Left ventricle myocardium inferior (tissue), 1 donor: ENCODE results near the gene CASR. TPM values are rescaled to one million over a fixed set of nuclear protein-coding genes. Genes with fewer than 3 reads are reported as not detected.
"Not testable (repeated sequence)": the region's sequence is repeated elsewhere in the genome, so short reads cannot be mapped to it uniquely, and the experiment has no call there.

Experiments used
- DNase-seq: peaks from one replicate; pipeline ENCODE4 v3.0.0-alpha.2; 2020
- H3K27ac ChIP-seq: fragments of 200-600 bp; replicated peaks from 2 replicates; pipeline ENCODE4 v1.8.0; 2021
- H3K27me3 ChIP-seq: fragments of 200-600 bp; 2 replicates; pipeline ENCODE4 v1.8.0; 2021; ENCODE audit warnings: low read depth
- H3K36me3 ChIP-seq: fragments of 200-600 bp; 2 replicates; pipeline ENCODE4 v1.8.0; 2021
- H3K4me1 ChIP-seq: fragments of 200-600 bp; 2 replicates; pipeline ENCODE4 v1.8.0; 2021
- H3K4me3 ChIP-seq: fragments of 200-600 bp; 2 replicates; pipeline ENCODE4 v1.8.0; 2021; ENCODE audit warnings: mild to moderate bottlenecking, moderate library complexity
- H3K9me3 ChIP-seq: fragments of 200-600 bp; replicated peaks from 2 replicates; pipeline ENCODE4 v1.8.0; 2021
- intact Hi-C: fragments of 100-400 bp; cut with micrococcal nuclease; formaldehyde crosslinking; loops from one replicate; pipeline ENCODE4 v1.11.0; 2022
- total RNA-seq: library from RNA; stranded (reverse); fragmentation: NEBNext Ultra II Directional; extraction: Animal tissue kit (Norgen Biotek cat#: 25700); gene quantifications from one replicate; pipeline ENCODE4 v1.2.1, GENCODE V29; 2021
- TF ChIP-seq, protein P1 (sequence below): fragments of 200-600 bp; IDR thresholded peaks from 2 replicates; pipeline ENCODE4 v1.8.0; 2021; ENCODE audit warnings: antibody characterized with exemption, mild to moderate bottlenecking, borderline replicate concordance
- donor health status: DM: no; HTN: yes; CAD: no; lungs with severe emphysema.

CASR gene
- total RNA-seq, 1 donor from 2014 or later = not detected

DNA sequence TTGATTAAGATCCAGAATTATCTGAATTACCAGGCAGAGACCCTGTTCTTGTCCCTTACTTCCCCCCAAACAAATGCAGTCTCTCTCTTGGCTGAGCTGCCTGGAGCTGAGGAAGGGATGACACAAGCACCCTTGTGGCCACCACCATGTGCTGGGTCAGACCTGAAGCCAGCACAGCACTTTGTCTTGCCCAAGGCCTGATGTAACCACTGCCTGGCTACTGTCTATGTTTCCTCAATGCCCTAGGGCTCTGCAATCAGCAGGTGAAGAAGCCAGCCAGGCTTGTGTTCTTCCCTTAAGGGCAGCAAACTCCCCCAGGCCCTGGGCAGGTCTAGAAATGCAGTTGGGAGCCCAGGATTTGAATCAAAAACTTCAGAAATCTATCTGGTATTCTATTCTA, 15.8 kb upstream of the CASR start:
- no peak overlapping the region for H3K27ac ChIP-seq
- TF ChIP-seq, protein P1, sequence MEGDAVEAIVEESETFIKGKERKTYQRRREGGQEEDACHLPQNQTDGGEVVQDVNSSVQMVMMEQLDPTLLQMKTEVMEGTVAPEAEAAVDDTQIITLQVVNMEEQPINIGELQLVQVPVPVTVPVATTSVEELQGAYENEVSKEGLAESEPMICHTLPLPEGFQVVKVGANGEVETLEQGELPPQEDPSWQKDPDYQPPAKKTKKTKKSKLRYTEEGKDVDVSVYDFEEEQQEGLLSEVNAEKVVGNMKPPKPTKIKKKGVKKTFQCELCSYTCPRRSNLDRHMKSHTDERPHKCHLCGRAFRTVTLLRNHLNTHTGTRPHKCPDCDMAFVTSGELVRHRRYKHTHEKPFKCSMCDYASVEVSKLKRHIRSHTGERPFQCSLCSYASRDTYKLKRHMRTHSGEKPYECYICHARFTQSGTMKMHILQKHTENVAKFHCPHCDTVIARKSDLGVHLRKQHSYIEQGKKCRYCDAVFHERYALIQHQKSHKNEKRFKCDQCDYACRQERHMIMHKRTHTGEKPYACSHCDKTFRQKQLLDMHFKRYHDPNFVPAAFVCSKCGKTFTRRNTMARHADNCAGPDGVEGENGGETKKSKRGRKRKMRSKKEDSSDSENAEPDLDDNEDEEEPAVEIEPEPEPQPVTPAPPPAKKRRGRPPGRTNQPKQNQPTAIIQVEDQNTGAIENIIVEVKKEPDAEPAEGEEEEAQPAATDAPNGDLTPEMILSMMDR = no peak
- no peak overlapping the region for H3K4me3 ChIP-seq
- no peaks in the 10 kb centered on the region for H3K4me1 ChIP-seq
- H3K9me3 ChIP-seq = peaks cover 7% of the 10 kb centered on the region
- DNase-seq = no peak
- H3K27me3 ChIP-seq = no peaks in the 10 kb centered on the region
- intact Hi-C loops = no loop called here
- no peaks in the 10 kb centered on the region for H3K36me3 ChIP-seq

- H3K4me3 ChIP-seq = no peak overlapping the region
- no peak overlapping the region for H3K27ac ChIP-seq
- H3K36me3 ChIP-seq = no peaks in the 10 kb centered on the region
- TF ChIP-seq, protein P1 = no peak
- H3K27me3 ChIP-seq = no peaks in the 10 kb centered on the region
- no peaks in the 10 kb centered on the region for H3K4me1 ChIP-seq
- intact Hi-C loops = no loop called here
- no peak for DNase-seq
- peaks cover 10% of the 10 kb centered on the region for H3K9me3 ChIP-seq
Measured at GRCh38 chr3:122168044-122168443, 15.4 kb upstream of the CASR start.

- no peak for DNase-seq
- TF ChIP-seq, protein P1 = no peak
- no peaks in the 10 kb centered on the region for H3K36me3 ChIP-seq
- no peaks in the 10 kb centered on the region for H3K4me1 ChIP-seq
- peaks cover 19% of the 10 kb centered on the region for H3K9me3 ChIP-seq
- H3K4me3 ChIP-seq = no peak overlapping the region
- H3K27me3 ChIP-seq = peaks cover under 1% of the 10 kb centered on the region
- no peak overlapping the region for H3K27ac ChIP-seq
- intact Hi-C loops = no loop called here
Measured at GRCh38 chr3:122169911-122170310, 13.6 kb upstream of the CASR start.

- H3K27me3 ChIP-seq, H3K4me1 ChIP-seq, DNase-seq, H3K36me3 ChIP-seq, intact Hi-C loops, H3K4me3 ChIP-seq, H3K27ac ChIP-seq: not testable (repeated sequence)
- peaks cover 18% of the 10 kb centered on the region for H3K9me3 ChIP-seq
Measured at GRCh38 chr3:122171361-122171760, 12.1 kb upstream of the CASR start.

DNA sequence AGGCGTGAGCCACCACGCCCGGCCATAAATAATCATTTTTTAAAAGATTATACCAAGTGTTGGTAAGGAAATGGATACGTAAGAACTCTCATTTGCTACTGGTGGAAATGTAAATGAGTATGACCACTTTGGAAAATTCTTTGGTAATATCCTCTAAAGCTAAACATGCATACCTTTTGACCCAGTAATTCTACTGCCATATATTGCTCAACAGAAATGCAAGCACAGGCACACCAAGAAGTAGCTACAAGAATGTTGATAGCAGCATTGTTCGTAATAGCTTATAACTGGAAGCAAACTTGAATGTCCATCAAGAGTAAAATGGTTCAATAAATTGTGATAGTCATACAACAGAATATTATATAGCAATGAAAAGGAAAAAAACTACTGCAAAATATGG, 4.8 kb upstream of the CASR start:
- TF ChIP-seq, protein P1 = no peak

GRCh38 chr3:122183893-122184590, 574 bp downstream of the CASR start:
- H3K4me1 ChIP-seq = peaks cover 11% of the 10 kb centered on the region
- no peak for DNase-seq
- no peaks in the 10 kb centered on the region for H3K36me3 ChIP-seq
- TF ChIP-seq, protein P1 = no peak
- intact Hi-C loops = no loop called here
- H3K9me3 ChIP-seq = no peaks in the 10 kb centered on the region
- peak overlapping the region; percentile 44 for H3K4me3 ChIP-seq
- H3K27me3 ChIP-seq = peaks cover 99% of the 10 kb centered on the region
- H3K27ac ChIP-seq = no peak overlapping the region

More for the DNA sequence above, 4.8 kb upstream of the CASR start:
- H3K4me1 ChIP-seq = peaks cover 2% of the 10 kb centered on the region
- H3K36me3 ChIP-seq = no peaks in the 10 kb centered on the region
- peaks cover 3% of the 10 kb centered on the region for H3K9me3 ChIP-seq
- no peak overlapping the region for H3K4me3 ChIP-seq
- intact Hi-C loops = no loop called here
- DNase-seq = no peak
- H3K27ac ChIP-seq = no peak overlapping the region
- peaks cover 59% of the 10 kb centered on the region for H3K27me3 ChIP-seq
